Erythroblast (primary cell): ENCODE data around the gene OR52K2.
"Not testable (repeated sequence)": the region's sequence is repeated elsewhere in the genome, so short reads cannot be mapped to it uniquely, and the experiment has no call there.

Experiments used
- DNase-seq, 2 experiments: peaks; one replicate each; lab custom pipeline; 2025; lab: John Stamatoyannopoulos, UW
- GATA1 ChIP-seq: IDR thresholded peaks from 2 replicates; pipeline ENCODE4 v1.6.1; 2011; ENCODE audit warnings: low read depth, mild to moderate bottlenecking, control low read depth, low read length, moderate library complexity
- POLR2A ChIP-seq: IDR thresholded peaks from 2 replicates; pipeline ENCODE4 v1.6.1; 2011; ENCODE audit warnings: mild to moderate bottlenecking, low read length

OR52K2 gene

DNA sequence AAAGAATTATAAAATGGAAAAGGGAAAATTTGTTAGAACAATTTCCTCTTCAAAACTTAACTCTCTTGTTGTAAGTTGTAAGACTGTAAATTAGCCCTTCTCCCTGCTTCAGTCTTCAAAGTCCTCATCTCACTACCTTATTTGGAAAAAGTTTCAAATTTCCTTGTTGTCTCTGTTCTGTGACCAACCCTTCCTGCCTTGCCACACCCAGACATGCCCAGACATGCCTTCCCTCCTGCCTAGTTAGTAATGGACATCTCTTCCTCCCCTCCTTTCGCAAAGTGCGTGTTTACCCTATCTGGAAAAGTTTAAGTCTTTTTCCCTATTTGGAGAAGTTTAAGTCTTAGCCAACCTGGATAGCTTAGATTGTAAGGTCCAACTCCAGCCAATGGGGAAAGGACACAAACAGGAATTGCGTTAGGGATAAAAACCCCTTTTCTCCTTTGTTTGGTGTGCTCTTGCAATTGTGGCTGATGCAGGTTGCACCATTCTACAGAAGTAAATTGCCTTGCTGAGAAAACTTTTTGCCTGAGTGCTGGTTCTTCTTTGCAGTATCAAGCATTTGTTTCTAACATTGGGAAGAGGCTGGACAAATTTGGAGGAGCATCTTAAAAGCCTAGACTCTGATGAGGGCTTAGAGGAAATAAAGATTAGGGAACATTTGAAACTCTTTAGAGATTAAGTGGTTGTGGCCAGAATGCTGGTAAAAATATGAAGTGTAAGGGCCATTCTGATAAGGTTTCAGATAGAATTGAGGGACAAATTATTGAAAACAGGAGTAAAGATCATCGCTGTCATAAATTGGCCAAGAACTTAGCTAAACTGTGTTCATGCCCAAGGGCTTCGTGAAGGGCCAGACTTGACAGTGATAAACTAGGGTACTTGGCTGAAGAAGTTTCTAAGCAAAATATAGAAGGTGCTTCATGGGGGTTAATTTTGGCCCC is 15.4 kb downstream of the OR52K2 start:
- peak in 1 of 2 experiments; percentile 41 for DNase-seq
- TF ChIP-seq POLR2A = no peak
- no peak for TF ChIP-seq GATA1

DNA sequence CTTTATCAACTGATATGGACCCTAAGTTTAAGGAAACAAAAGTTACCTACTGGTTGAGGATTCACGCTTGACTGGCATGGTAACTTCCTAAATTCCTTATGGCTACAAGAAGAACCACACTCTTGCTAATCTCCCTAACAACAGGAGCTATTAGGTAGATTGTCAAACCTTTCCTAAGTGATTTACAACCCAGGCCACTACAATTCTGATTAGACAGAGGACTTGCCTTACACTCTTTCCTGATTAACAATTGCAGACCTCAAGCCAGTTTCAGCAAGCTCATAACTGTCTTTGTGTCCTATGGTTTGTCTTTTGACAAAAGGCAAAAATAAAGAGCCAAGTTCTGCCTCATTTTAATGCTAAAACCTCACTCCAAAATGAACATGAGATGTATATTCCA is 16.3 kb downstream of the OR52K2 start:
- TF ChIP-seq GATA1 = no peak
- TF ChIP-seq POLR2A = no peak
- no peak for DNase-seq

DNA sequence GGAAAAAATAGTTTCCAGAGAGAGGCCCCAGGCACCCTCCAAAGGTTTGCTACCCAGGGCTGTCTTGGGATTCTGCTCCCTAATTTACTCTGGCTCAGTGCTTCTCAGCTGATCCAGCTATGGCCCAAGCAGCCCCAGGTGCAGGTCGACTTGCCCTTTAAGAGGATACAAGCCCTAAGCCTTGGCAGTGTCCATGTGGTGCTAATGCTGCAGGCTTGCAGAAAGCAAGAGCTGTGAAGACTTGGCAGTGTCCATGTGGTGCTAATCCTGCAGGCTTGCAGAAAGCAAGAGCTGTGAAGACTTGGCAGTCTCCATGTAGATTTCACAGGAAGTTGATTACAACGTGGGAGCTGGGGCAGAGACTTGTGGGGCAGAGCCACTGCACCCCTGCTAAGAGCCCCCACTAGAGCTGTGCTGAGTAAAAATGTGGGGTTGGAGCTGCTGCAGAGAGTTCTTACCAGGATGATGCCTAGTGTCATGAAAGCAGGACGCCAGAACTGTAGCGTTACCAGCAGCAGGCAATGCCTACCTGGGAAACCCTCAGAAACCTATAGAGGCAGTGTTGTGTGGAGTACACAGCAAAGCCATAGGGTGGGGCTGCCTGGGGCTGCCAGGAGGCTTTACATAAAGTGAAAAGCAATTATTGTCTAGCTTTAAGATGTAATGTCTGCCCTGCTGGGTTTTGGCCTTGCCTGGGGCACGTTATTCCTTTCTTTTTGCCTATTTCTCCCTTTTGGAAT is 17.2 kb downstream of the OR52K2 start:
- no peak for DNase-seq

DNA sequence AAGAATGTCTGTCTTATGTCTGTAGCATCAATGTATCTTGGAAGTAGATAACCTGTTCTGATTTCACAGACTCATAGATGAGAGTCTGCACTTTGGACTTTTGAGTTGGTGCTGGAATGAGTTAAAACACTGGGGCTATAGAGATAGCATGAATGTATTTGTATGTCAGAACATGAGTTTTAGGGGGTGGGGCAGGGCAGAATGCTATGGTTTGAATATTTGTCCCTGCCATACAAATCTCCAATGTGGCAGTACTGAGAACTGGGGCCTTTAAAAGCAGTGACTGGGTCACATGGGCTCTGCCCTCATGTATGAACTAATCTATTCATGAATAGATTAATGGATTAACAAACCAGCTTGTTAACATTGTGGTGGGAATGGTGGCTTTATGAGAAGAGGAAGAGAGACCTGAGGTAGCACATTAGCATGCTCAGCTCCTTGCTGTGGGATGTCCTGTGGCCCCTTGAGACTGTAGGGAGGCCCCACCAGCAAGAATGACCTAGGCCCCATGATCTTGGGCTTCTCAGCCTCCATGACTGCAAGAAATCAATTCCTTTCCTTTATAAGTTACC is 17.9 kb downstream of the OR52K2 start:
- DNase-seq = no peak
- TF ChIP-seq POLR2A (no peak), GATA1 (no peak)

More for the DNA sequence above, 17.2 kb downstream of the OR52K2 start:
- TF ChIP-seq GATA1 (no peak), POLR2A (no peak)

DNA sequence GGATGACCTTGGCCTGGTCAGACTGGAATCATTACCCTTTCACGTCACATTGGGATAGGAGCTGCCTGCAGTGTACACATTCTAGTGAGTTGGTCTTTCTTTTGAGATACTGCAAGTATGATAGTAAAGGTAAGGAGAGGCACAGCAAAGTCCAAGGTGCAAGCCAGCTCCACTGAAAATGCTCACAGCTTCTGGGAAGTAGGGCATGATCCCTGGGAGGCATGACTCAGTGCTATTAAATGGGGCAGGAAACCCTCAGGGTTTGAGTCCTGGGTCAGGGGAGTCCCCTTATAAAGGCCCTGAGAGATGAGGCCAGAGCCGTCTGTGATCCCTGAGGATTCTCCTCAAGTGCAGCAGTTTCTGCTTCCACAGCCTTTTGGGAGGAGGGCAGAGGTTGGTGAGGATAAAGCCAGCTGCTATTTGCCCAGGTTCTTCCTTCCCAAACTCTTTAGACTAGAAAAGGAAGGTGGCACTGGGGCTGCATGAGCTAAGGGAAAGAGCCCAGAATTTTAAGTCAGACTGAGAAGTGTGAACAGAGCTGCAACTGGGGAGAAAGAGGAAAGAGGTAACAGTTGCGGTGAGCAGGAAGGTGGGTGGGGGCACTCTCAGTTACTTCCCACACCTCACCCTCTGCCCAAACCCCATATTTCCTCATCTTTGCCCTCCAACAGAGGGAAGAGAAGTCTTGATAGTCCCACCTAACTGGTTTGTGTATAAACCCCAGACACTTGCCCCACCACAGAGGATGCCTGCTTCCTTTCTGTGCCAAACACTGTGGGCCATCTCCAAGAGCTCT is 18.9 kb downstream of the OR52K2 start:
- DNase-seq = no peak
- TF ChIP-seq GATA1 (no peak), POLR2A (no peak)

DNA sequence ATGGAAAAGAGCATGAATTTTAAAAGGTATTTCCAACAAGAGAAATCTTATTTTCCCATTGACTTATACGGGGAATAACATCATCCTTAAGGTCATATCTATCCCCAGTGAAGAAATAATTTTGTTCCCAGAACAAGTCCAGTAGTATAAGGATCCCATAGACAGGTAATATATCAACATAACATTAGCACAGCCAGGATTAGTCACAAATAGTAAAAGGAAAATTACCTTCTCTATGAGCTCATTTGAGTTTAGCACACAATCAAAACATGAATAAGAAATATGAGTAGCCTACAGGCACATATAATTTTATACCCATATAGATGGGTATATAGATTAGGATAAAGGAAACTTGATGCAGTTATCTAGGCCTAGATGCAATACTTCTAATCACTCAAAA is 30.5 kb downstream of the OR52K2 start:
- TF ChIP-seq POLR2A (no peak), GATA1 (no peak)
- no peak for DNase-seq

DNA sequence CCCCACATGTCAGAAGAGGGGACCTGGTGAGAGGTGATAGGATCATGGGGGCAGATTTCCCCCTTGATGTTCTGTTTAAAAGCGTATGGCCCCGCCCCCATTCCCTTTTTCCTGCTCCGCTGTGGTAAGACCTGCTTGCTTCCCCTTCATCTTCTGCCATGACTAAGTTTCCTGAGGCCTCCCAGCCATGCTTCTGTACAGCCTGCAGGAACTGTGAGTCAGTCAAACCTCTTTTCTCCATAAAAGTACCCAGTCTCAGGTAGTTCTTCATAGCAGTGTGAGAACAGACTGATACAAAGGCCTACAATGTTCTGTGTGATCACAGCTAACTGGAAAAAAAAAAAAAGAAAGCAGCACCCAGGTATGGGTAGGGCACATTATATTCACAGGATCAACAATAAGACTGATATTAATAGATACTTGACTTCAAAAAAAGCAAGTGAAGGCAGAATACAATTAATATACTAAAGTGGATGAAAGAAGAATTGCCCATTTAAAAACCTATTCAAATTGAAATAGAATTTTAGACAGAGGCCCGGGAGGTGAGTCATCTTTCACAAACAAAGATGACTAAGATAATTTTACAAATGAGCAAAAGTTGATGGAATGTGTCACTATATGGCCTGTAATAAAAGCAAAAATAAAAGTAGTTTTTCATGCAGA is 31.6 kb downstream of the OR52K2 start:
- TF ChIP-seq POLR2A (no peak), GATA1 (no peak)
- no peak for DNase-seq

DNA sequence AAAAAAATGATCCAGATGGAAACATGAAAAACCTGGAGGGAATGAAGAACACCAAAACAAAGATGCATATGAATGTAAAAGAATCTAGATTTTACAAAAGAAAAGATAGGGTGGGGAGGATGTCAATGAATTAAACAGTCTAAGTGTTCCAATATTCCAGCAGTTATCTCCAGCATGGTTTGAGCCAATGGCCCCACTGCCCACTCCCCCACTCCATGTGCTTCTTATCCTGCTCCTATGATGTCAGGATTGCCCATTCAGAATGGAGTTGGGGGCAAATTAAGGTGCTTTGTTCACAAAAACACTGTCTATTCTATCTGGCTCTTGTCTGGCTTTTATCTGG is 32.1 kb downstream of the OR52K2 start:
- TF ChIP-seq POLR2A = no peak
- TF ChIP-seq GATA1 = no peak
- no peak for DNase-seq

DNA sequence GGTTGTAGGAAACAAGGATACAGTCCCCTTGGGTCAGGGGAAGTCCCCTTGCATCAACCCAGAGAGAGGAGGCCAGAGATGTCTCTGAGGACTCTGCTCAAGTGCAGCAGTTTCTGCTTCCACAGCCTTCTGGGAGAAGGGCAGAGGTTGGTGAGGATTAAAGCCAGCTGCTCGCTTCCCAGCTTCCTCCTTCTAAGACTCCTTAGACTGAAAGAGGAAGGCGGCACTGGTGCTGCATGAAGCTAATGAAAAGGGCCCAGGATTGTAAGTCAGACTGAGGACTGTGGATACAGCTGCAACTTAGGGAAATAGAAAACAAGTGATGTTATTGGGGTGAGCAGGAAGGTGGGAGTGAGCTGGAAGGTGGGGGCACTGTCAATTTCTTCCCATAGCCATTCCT is 33.4 kb downstream of the OR52K2 start, which contains the start of gene OR52K1:
Gene OR52K1 (plus strand): TSS at position 202 of the 400 bp plus-strand sequence. CDS start 6,255 bp downstream, outside the sequence.
- no peak for DNase-seq
- TF ChIP-seq POLR2A = no peak
- no peak for TF ChIP-seq GATA1

DNA sequence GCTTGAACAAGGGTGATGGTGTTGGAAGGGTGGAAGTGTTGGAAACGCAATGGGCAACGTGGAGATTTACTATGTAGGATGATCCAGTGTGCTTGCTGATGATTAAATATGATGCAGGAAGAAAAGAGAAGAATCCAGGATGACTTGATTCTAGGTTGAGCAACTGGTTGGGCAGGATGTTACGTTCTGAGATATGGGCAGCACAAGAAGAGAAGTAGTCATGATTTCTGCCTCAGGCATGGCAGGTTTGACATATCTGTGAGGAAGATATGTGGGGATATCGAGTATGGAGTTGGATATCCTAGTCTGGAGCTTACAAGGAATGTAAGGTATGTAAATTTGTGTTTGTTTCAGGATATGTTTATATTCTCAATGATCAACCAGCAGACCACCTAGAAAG is 35.2 kb downstream of the OR52K2 start:
- no peak for TF ChIP-seq POLR2A
- no peak for TF ChIP-seq GATA1
- no peak for DNase-seq

DNA sequence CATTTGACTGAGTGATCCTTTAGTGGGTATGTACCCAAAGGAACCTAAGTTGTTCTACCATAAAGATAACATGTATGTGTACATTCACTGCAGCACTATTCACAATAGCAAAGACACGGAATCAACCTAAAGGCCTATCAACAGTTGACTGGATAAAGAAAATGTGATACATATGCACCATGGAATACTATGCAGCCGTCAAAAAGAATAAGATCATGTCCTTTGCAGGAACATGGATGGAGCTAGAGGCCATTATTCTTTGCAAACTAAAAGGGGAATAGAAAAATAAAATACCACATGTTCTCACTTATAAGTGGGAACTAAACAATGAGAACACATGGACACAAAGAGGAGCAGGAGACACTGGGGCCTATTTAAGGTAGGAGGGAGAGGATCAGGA is 42.3 kb downstream of the OR52K2 start:
- DNase-seq = not testable (repeated sequence)

DNA sequence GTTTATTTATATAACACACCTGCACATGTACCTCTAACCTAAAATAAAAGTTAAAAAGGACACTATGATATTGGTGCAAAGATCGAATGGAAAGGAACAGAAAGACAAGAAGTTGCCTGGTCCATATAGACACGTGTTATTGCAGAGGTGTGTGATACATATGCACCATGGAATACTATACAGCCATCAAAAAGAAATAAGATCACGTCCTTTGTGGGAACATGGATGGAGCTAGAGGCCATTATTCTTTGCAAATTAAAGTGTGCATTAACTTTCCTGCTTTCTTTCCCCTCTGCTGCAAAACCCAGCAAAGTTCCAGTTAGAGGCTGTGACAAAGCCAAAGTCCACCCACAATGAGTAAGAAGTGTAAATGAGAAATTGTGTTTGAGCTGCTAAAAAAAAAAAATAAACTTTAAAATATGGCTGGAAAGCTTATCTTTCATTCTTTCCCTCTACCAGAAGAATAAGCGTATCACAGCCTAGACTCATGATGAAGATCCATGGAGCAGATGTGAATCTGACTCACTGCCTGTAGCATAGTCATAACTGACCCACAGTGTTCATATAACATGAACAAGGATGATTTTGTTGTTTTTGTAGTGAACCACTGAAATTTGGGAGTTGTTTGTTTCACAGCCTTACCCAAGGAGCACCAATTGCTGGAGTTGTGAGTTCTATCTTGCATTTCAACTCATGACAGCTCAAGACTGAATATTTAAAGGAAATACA is 42.9 kb downstream of the OR52K2 start:
- DNase-seq = no peak
- no peak for TF ChIP-seq GATA1
- no peak for TF ChIP-seq POLR2A
